GM12873 (cell line): ENCODE data around the gene SLC9A9.

ENCODE experiments used
- TF ChIP-seq, protein P1 (sequence below): IDR thresholded peaks from 2 replicates; pipeline ENCODE4 v1.5.1; 2012; ENCODE audit warnings: low read depth, mild to moderate bottlenecking, moderate library complexity, low read length, control low read depth; ENCODE audit not compliant: insufficient read depth; ENCODE audit errors: missing control alignments

The SLC9A9 gene

DNA sequence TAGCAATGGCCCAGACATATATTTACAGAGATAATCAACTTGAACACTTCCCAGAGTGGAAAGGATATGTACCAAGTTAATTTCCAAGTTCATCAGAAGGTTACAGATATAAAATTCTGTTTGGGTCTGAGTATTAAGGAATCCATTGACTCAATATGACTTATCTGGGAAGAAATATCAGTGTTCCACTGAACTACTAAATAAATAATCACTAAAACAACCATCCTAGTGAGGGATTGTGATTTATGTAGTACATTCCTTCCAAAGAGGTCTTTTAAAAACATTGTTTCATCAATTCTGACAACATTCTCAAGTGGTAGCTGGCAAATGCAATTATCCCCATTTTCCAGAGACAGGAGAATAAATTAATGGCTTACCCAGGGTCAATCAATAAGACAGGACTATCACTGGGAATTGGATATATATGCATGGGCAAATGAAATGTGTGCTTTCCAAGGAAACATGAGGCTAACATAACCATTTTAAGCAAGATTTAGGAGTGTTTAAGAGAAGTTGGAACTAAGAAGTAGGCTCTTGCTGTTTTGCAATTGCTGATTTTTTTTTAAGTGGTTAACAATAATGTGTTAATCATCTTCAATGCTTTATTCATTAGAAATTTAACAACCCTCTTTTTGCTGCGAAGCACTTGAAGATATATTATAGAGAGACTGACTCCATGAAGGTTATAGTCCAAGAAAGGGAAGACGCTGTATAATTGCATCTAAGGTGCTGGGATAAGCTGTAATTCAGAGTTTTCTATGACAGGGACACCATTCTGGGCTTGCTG is 37.9 kb downstream of the SLC9A9 start:
- TF ChIP-seq, protein P1, sequence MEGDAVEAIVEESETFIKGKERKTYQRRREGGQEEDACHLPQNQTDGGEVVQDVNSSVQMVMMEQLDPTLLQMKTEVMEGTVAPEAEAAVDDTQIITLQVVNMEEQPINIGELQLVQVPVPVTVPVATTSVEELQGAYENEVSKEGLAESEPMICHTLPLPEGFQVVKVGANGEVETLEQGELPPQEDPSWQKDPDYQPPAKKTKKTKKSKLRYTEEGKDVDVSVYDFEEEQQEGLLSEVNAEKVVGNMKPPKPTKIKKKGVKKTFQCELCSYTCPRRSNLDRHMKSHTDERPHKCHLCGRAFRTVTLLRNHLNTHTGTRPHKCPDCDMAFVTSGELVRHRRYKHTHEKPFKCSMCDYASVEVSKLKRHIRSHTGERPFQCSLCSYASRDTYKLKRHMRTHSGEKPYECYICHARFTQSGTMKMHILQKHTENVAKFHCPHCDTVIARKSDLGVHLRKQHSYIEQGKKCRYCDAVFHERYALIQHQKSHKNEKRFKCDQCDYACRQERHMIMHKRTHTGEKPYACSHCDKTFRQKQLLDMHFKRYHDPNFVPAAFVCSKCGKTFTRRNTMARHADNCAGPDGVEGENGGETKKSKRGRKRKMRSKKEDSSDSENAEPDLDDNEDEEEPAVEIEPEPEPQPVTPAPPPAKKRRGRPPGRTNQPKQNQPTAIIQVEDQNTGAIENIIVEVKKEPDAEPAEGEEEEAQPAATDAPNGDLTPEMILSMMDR, result no peak

DNA sequence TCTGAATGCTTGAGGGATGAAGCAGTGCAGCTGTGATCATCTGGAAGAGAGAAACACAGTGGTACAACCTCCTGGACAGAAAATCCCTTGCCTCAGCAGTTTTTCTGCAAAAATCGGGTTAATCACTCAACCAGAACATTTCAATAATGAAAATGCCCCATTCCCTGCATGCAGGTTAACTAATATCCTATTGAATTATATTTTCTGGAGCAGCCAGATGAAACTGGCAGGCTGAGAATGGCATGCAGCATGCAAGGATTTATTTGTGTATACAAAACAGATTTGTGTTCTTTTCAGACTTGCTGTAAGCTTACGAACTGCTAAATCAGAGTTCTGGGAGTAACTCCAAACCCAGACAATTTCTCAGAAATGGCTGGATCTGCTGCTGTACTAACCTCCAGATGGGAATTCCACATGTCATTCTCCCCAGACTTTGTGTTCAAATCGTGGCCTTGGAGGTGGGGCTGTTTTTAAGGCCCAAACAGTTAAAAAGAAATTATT is 39.1 kb downstream of the SLC9A9 start:
- TF ChIP-seq, protein P1, result no peak

DNA sequence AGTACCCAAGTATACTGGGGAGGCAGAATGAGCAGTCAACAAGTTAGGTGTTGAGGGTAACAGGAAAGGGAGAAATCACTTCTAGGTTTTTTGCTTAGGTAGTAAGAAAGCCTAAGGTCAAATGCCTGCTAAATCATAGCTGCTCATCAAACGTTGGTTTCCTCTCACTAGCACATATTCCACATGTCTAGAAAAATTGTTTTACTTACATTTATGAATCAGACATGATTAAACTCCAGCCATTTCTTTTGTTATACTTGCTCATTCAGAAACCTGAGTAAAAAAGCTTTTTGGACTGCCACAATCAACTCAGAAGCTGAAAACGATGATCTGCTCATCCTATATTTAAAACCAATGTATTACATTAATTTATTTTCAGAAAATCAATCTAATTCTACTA is 40.2 kb downstream of the SLC9A9 start:
- TF ChIP-seq, protein P1, result no peak

DNA sequence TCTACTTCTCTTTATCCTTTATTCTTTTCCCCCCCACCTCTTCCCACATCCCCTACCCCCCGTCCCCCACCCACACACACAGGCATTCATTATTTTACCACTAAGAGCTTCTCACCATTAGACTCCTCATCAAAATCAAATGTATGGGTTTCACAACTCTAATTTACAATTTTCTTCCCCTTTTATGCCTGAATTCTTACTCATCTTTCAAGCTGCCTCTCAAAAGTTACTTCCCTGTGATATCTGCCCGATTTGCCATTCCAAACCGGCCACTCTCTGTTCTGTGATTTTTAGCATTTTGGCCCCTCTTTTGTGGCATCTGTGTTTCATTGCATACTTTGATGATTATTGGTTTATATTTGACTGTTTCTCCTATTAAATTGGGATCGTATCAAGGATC is 42.2 kb downstream of the SLC9A9 start:
- TF ChIP-seq, protein P1, result no peak

DNA sequence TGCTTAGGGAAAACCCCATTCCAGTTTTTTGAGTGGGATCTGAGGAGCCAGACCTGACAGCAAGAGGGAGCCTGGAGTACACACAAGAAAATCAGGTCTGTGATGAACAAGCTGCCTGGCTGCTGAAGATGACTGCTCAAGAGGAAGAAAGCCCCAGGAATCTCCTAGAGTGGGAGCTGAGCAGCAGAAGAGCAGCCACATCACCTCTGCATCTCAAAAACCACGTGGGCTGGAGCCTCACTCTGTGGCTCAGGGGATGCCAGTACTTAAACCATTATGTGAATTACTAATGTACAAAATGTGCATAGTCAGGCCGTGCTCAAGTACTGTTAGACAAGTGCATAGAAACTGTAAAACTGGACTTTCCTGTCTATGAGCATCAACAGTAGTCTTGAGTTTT is 52.4 kb downstream of the SLC9A9 start:
- TF ChIP-seq, protein P1, result no peak

DNA sequence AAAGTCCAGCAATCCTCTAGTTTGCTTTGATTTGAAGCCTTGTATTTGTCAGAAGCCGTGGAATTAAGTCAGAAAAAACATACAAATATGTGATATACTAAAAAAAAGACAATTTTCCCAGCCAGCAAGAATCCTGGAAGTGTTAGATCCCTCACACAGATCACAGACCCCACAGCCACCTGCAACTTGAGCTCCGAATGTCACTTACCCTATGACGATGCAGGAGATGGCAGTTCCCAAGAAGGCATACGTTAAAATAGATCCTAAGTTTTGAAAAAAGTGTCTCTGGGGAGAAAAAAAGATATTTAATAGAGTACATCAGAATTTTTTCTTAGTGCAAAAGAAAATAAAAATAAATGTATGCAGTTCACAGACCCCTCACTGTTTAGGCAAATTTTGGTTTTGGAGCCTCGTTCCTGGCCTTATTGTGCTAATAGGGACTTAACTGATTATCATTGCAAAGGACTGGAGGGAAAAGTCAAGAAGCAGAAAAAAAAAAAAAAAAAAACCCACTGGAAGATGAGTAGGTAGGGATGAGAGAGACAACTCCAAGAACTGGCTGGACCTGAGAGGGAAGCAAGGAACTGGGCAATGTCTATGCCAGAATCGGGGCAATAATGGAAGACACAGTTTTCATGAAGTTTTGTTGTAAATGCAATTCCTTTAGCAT is 53.3 kb downstream of the SLC9A9 start:
- TF ChIP-seq, protein P1, result no peak

DNA sequence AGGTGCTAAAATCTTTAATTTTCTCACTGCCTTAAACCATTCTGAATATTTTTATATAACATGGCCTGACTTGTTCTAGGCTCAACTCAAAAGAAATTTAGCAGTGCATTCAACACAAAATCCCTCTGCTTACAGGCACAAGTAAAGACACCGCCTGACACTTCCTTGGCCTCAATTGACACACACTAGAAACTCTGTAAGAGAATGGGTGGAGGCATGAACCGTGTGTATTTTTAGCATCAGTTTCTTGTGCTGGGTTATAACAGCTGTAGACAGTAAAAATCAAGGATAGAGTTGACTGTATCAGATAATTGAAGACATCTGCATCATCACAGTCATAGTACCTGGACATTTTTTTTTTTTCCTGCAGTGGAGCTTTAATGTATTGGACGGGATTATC is 54.3 kb downstream of the SLC9A9 start:
- TF ChIP-seq, protein P1, result no peak
